ENCODE data around the gene RPUSD1.

Gene RPUSD1

DNA sequence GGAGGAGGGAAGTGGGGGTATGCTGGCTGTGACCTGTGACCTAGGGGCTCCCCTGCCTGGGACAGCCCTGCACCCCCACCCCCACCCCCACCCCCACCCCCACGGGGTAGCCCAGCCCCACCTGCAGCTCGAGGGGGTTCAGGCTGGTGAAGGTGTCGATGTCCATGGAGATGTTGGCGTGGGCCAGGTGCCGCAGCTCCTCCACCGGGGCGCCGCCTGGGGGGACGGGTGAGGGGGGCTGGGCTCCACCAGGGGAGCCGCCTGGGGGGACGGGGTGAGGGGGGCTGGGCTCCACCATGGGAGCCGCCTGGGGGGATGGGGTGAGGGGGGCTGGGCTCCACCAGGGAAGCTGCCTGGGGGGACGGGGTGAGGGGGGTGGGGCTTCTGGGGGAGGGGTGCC lies 17.8 kb downstream of the RPUSD1 start:
- TF ChIP-seq, protein P1, sequence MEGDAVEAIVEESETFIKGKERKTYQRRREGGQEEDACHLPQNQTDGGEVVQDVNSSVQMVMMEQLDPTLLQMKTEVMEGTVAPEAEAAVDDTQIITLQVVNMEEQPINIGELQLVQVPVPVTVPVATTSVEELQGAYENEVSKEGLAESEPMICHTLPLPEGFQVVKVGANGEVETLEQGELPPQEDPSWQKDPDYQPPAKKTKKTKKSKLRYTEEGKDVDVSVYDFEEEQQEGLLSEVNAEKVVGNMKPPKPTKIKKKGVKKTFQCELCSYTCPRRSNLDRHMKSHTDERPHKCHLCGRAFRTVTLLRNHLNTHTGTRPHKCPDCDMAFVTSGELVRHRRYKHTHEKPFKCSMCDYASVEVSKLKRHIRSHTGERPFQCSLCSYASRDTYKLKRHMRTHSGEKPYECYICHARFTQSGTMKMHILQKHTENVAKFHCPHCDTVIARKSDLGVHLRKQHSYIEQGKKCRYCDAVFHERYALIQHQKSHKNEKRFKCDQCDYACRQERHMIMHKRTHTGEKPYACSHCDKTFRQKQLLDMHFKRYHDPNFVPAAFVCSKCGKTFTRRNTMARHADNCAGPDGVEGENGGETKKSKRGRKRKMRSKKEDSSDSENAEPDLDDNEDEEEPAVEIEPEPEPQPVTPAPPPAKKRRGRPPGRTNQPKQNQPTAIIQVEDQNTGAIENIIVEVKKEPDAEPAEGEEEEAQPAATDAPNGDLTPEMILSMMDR (IDR thresholded peaks at IDR 0.05; ENCODE audit: borderline replicate concordance, insufficient read depth, low read depth, low read length) = no peak
- no peak overlapping the region for H3K4me3 ChIP-seq (ENCODE audit: low read depth, low read length)

DNA sequence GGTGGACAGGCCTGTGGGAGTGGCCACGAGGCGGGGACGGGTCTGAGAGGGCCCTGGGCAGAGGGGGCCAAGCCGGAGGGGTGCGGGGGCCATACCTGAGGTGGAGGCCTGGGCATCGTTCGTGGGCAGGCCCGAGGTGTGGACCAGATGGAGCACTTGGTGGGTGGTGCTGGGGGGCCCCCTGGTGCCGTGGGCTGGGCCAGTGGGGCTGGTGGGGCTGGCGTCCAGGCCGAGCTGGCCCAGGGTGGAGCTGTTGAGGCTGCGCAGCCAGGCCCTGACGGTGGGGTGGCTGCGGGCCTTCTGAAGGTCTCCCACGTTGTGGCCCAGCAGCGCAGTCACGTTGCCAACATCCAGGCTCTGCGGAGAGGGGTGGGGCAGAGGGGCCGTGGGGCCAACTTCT lies 18.2 kb downstream of the RPUSD1 start:
- H3K4me3 ChIP-seq (ENCODE audit: low read depth, low read length) = no peak overlapping the region
- TF ChIP-seq, protein P1 (IDR thresholded peaks at IDR 0.05; ENCODE audit: borderline replicate concordance, insufficient read depth, low read depth, low read length) = no peak

DNA sequence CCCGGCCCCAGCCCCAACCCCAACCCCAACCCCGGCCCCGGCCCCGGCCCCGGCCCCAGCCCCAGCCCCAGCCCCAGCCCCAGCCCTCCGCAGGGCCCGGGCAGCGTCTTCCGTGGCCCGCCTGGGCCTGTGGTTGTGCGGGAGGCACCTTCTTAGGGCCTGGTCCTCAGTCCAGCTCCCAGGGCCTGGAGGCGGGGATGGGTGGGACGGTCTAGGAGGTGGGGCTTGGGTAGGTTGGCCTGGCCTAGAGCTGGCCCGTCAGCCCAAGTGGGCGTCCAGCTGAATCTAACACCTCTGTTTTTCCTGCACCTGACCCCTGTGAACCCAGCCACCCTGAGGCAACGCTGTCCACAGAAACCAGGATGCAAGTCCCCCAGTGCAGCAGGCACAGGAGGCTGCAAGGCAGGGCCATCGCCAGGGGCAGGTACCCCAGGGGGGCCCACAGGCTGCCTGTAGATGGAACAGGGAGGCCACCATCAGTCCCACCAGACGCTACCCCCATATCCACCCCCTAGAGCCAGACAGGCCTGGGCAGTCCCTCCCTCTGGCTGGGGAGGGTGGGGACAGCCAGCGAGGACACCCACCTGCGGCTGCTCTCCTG lies 18.9 kb downstream of the RPUSD1 start:
- TF ChIP-seq, protein P1 (IDR thresholded peaks at IDR 0.05; ENCODE audit: borderline replicate concordance, insufficient read depth, low read depth, low read length) = no peak
- no peak overlapping the region for H3K4me3 ChIP-seq (ENCODE audit: low read depth, low read length)

DNA sequence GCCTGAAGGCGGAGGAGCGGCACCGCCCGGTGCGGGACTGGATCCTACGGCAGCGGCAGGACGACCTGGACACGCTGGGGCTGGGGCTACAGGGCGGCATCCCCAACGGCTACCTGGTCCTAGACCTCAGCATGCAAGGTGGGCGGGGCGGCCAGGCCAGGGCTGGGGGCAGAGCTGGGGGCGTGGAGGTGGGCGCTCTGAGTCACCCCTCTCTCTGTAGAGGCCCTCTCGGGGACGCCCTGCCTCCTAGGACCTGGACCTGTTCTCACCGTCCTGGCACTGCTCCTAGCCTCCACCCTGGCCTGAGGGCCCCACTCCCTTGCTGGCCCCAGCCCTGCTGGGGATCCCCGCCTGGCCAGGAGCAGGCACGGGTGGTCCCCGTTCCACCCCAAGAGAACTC lies 19.8 kb downstream of the RPUSD1 start:
- TF ChIP-seq, protein P1 (IDR thresholded peaks at IDR 0.05; ENCODE audit: borderline replicate concordance, insufficient read depth, low read depth, low read length) = no peak
- H3K4me3 ChIP-seq (ENCODE audit: low read depth, low read length) = no peak overlapping the region

DNA sequence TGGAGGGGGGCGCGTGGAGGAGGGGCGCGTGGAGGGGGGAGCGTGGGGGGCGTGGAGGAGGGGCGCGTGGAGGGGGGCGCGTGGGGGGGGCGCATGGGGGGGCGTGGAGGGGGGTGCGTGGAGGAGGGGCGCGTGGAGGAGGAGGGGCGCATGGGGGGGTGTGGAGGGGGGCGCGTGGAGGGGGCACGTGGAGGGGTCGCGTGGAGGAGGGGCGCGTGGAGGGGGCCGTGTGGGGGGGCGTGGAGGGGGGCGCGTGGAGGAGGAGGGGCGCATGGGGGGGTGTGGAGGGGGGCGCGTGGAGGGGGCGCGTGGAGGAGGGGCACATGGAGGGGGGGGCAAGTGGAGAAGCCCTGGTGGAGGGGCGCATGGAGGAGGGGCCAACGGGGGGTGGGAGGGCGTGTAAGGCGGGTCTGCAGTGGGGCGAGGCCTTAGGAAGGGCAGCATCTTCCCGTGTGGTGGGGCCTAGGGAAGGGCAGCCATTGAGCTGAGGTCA lies 20.4 kb downstream of the RPUSD1 start:
- H3K4me3 ChIP-seq (ENCODE audit: low read depth, low read length) = no peak overlapping the region
- TF ChIP-seq, protein P1 (IDR thresholded peaks at IDR 0.05; ENCODE audit: borderline replicate concordance, insufficient read depth, low read depth, low read length) = no peak

DNA sequence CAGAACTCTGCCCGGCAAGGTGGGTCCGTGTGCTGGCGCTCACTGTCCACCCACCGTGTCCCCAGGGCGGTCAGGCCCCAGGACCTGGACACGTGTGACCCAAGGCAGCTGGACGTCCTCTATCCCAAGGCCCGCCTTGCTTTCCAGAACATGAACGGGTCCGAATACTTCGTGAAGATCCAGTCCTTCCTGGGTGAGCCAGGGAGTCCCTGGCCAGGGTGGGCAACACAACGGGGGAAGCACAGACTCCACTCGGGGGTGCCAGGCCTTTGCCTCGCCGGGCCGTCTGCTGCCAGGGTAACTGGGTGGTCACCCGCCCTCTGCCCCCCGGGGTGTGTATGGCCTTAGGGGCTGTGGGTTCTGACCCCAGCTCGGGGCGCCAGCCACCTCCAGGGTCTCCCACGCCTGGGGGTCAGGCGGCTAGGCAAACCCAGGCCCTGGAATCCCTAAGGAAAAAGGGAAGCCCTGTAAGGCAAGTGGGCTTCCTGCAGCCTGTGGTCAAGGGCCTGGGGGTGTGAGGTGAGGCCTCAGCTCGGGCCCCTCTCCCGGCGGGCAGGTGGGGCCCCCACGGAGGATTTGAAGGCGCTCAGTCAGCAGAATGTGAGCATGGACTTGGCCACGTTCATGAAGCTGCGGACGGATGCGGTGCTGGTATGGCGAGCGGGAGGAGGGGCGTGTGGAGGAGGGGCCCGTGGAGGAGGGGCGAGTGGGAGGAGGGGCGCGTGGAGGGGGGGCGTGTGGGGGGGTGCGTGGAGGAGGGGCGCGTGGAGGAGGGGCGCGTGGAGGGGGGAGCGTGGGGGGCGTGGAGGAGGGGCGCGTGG lies 21.2 kb downstream of the RPUSD1 start:
- H3K4me3 ChIP-seq (ENCODE audit: low read depth, low read length) = no peak overlapping the region
- TF ChIP-seq, protein P1 (IDR thresholded peaks at IDR 0.05; ENCODE audit: borderline replicate concordance, insufficient read depth, low read depth, low read length) = no peak

Data from GM12875 (cell line).